Measurements from ENCODE around the gene ALK.

Gene ALK

DNA sequence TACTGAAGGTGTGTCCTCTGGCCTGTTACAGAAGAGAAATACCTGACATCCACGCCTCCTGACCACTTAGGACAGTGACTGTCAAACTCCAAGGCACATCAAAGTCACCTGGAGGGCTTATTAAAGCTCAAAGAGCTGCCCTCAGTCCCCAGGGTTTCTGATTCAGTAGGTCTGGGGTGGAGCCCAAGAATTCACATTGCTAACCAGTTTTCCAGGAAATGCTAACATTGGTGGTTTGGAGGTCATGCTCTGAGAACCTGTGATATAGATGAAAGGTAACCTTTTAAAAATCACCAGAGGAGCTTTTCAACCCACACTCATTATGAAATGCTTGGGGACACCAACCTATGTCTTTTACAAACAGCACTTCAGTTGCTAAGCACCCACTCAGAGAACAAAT lies 172.3 kb downstream of the ALK start:
- TF ChIP-seq SIN3A (IDR thresholded peaks at IDR 0.05; ENCODE audit: borderline replicate concordance, insufficient read depth, low read length) = no peak
- TF ChIP-seq POLR2AphosphoS5 (IDR thresholded peaks at IDR 0.05; ENCODE audit: low read depth, low read length) = no peak
- TF ChIP-seq, protein P1, sequence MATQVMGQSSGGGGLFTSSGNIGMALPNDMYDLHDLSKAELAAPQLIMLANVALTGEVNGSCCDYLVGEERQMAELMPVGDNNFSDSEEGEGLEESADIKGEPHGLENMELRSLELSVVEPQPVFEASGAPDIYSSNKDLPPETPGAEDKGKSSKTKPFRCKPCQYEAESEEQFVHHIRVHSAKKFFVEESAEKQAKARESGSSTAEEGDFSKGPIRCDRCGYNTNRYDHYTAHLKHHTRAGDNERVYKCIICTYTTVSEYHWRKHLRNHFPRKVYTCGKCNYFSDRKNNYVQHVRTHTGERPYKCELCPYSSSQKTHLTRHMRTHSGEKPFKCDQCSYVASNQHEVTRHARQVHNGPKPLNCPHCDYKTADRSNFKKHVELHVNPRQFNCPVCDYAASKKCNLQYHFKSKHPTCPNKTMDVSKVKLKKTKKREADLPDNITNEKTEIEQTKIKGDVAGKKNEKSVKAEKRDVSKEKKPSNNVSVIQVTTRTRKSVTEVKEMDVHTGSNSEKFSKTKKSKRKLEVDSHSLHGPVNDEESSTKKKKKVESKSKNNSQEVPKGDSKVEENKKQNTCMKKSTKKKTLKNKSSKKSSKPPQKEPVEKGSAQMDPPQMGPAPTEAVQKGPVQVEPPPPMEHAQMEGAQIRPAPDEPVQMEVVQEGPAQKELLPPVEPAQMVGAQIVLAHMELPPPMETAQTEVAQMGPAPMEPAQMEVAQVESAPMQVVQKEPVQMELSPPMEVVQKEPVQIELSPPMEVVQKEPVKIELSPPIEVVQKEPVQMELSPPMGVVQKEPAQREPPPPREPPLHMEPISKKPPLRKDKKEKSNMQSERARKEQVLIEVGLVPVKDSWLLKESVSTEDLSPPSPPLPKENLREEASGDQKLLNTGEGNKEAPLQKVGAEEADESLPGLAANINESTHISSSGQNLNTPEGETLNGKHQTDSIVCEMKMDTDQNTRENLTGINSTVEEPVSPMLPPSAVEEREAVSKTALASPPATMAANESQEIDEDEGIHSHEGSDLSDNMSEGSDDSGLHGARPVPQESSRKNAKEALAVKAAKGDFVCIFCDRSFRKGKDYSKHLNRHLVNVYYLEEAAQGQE (IDR thresholded peaks at IDR 0.05; ENCODE audit: insufficient read depth in 1 of 2, low read depth in 2 of 2, low read length in 2 of 2) = no peak
- TF ChIP-seq TAF1 (IDR thresholded peaks at IDR 0.05; ENCODE audit: borderline replicate concordance, insufficient read depth, low read length) = no peak
- no peak for TF ChIP-seq FOXP2 (optimal IDR thresholded peaks at IDR 0.05; ENCODE audit: borderline replicate concordance, extremely low read depth, extremely low read length, insufficient read depth)

DNA sequence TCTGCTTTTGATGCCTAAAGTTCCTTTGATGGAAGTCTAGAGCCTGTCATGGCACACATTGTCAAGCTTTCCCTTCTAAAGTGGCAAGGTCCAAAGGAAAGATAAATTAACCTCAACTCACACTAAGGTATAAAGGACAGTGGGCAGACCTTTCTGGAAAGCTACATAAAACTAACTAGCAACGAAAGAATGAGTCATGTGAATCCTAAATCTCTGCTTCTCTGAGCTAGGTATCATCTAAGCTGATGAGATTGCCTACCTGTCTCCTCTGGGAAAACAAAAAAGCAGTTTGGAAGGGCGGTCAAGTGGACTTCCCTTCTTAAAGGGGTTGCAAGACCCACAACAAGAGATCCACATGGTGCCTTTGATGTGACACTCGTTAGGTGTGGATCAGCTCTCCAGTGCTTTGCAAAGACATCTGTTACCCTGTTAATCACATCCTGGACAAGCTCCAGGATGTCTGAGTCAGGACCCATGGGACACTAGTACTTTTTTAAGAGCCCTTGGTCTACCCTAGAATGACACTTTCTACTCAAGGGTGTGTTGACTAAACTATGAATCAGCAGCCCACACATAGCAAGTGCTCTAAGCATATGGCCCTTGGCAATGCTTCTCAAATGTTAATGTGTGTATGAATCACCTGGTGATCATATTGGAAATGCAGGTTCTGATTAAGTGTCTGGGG lies 173.5 kb downstream of the ALK start:
- TF ChIP-seq TAF1 (IDR thresholded peaks at IDR 0.05; ENCODE audit: borderline replicate concordance, insufficient read depth, low read length) (no peak), FOXP2 (optimal IDR thresholded peaks at IDR 0.05; ENCODE audit: borderline replicate concordance, extremely low read depth, extremely low read length, insufficient read depth) (no peak), SIN3A (IDR thresholded peaks at IDR 0.05; ENCODE audit: borderline replicate concordance, insufficient read depth, low read length) (no peak)
- TF ChIP-seq, protein P1 (IDR thresholded peaks at IDR 0.05; ENCODE audit: insufficient read depth in 1 of 2, low read depth in 2 of 2, low read length in 2 of 2) = no peak

DNA sequence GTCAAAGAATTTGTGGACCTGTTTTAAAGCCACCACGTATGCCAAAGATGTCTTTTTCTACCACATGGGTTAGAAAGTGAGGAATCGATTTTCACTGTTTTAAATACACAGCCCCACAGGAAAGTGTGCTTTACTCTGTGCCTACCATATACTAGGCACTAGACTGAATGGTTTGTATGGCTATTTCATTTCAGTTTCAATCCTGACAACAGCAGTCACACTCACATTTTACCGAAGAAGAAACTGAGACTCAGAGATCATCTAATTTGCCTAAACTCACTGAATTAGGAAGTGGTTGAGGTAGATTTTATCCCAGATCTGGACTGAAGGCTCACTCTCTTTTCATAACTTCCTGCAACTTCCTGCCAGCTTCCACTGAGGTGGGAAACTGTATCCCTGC lies 176.4 kb downstream of the ALK start:
- TF ChIP-seq SIN3A (IDR thresholded peaks at IDR 0.05; ENCODE audit: borderline replicate concordance, insufficient read depth, low read length) (no peak), FOXP2 (optimal IDR thresholded peaks at IDR 0.05; ENCODE audit: borderline replicate concordance, extremely low read depth, extremely low read length, insufficient read depth) (no peak), TAF1 (IDR thresholded peaks at IDR 0.05; ENCODE audit: borderline replicate concordance, insufficient read depth, low read length) (no peak), POLR2AphosphoS5 (IDR thresholded peaks at IDR 0.05; ENCODE audit: low read depth, low read length) (no peak)
- TF ChIP-seq, protein P1 (IDR thresholded peaks at IDR 0.05; ENCODE audit: insufficient read depth in 1 of 2, low read depth in 2 of 2, low read length in 2 of 2) = no peak

DNA sequence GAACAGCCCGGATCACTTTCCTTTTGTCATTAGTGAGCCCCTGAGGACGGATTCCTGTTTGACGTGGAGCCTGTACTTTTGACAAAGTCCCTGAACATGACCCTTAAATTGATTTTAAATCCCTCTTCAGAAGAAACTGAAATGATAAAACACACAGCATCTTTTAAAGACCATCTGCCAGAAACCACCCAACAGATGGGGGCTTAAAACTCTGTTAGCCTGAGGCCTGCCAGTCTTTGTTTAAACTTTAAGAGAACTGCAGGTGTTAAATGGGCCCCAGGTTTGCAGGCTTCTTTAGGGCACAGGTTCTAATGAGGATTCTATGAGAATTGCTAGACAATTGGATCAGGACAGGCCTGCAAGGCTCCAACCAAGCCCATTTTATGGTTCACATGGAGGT lies 177.9 kb downstream of the ALK start:
- TF ChIP-seq SIN3A (IDR thresholded peaks at IDR 0.05; ENCODE audit: borderline replicate concordance, insufficient read depth, low read length) = no peak
- no peak for TF ChIP-seq FOXP2 (optimal IDR thresholded peaks at IDR 0.05; ENCODE audit: borderline replicate concordance, extremely low read depth, extremely low read length, insufficient read depth)
- TF ChIP-seq, protein P1 (IDR thresholded peaks at IDR 0.05; ENCODE audit: insufficient read depth in 1 of 2, low read depth in 2 of 2, low read length in 2 of 2) = no peak
- TF ChIP-seq POLR2AphosphoS5 (IDR thresholded peaks at IDR 0.05; ENCODE audit: low read depth, low read length) = no peak
- no peak for TF ChIP-seq TAF1 (IDR thresholded peaks at IDR 0.05; ENCODE audit: borderline replicate concordance, insufficient read depth, low read length)
